ENCODE measurements around the gene ADAM23.

The ADAM23 gene

DNA sequence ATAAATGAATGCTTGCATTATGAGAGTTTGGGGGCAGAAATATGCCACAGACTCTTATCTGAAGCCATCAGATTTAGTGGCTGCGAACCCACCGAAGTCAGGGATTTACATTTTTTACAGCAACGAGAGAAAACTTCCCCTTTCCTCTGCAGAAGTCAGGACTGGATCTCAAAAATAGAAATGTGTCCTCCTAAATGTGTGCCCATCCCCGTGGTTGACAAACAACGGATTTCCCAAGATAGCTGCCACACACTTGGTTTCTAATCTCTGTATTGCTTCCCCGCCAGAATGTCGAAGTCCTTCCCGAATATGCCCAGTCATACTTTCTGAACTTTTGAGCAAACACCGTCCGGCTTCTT is 879 bp upstream of the ADAM23 start:
- DNase-seq (ENCODE audit: extremely low read depth in 1 of 2, low read depth in 1 of 2), result no peak

DNA sequence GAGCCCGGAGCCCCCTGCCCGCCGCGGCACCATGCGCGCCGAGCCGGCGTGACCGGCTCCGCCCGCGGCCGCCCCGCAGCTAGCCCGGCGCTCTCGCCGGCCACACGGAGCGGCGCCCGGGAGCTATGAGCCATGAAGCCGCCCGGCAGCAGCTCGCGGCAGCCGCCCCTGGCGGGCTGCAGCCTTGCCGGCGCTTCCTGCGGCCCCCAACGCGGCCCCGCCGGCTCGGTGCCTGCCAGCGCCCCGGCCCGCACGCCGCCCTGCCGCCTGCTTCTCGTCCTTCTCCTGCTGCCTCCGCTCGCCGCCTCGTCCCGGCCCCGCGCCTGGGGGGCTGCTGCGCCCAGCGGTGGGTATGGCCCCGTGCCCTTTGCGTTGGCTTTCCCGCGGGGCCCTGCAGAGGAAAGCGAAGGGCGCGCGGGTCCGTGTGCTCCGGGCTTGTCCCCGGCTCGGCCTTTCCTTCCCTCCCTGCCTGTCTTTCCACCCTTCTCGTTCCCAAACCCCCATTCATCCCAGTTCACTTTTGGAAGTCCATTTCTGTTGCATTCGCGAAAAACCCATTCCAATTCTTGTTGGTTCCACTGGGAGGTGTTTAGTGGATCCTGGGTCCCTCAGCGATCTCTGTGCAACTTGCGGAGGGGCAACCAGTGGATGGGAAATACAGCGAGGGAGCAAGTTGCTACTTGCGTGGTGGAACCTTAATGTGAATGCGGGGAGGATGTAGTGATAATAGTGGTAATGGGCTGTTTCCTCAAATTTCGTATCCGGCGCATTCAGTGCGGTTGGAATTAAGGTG is 599 bp downstream of the ADAM23 start:
- no peak for DNase-seq (ENCODE audit: extremely low read depth in 1 of 2, low read depth in 1 of 2)

DNA sequence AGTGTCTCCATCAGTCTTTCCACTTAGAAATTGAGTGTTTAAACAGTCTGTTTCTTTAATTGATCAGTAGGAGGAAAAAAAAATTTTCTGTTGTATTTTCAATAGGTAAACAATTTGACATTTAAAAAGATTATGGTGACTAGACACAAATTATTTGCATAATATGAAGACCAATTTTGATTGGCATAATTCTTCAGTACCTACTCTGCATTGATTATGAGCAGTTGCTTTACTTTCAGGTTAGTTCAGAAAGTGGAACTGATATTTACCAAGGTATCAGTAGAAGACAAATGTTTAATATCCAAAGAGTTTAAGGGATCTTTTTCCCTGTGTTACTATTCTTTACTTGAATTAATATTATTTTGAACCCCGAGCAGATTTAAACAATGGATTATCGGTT is 2.6 kb downstream of the ADAM23 start:
- DNase-seq (ENCODE audit: extremely low read depth in 1 of 2, low read depth in 1 of 2), result no peak

DNA sequence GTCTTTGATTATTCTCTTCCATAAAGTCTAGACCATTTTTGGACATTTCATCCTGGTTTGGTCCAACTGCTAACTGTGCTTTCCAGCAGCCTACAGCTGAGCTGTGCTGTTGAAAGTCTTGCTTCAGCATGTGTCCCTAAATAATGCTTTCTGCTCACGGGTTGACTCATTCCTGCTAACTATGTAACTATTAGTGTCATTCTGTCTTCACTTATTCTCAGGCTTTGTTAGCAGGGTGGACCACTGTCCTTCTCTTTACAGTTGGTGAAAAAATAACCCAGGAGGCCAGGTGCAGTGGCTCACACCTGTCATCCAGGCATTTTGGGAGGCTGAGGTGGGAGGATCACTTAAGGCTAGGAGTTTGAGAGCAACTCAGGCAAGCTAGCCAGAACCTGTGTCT is 8.9 kb downstream of the ADAM23 start:
- DNase-seq (ENCODE audit: extremely low read depth in 1 of 2, low read depth in 1 of 2), result no peak

DNA sequence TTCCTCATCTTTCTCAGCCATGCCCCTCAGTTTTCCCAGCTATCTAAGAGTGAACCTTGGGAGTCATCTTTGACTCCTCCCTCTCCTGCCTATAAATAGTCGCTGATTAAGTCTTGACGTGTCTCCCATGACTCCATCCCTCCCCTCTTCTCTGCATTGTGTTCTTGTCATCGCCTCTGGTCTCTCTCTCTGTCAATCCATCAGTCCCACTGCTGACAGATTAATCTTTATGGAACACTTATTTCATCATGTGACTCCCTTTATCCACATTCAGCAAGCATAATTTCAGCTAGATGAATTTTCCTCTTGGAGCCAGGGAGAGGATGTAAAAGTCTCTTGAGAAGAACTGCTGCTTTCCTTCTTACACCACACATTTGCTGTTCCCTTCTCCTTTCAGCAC is 9.4 kb downstream of the ADAM23 start:
- no peak for DNase-seq (ENCODE audit: extremely low read depth in 1 of 2, low read depth in 1 of 2)

DNA sequence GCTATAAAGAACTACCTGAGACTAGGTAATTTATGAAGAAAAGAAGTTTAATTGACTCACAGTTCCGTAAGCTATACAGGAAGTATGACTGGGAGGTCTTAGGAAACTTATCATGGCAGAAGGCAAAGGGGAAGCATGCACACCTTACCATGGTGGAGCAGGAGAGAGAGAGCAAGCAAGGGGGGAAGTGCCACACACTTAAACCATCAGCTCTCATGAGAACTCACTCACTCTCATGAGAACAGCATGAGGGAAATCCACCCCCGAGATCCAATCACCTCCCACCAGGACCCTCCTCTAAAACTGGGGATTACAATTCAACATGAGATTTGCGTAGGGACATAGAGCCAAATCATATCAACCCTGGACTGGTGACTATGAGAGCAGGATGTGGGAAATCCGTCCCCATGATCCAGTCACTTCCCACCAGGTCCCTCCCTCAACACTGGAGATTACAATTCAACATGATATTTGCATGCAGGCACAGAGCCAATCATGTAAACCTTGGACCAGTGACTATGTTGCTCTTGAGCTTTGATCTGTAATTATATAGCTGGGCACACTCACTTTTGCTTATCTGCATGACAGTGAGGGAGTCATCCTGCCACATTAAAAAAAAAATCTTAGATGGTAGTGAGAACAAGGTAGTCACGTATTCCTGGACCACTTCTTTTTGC is 12.9 kb downstream of the ADAM23 start:
- DNase-seq (ENCODE audit: extremely low read depth in 1 of 2, low read depth in 1 of 2), result no peak

DNA sequence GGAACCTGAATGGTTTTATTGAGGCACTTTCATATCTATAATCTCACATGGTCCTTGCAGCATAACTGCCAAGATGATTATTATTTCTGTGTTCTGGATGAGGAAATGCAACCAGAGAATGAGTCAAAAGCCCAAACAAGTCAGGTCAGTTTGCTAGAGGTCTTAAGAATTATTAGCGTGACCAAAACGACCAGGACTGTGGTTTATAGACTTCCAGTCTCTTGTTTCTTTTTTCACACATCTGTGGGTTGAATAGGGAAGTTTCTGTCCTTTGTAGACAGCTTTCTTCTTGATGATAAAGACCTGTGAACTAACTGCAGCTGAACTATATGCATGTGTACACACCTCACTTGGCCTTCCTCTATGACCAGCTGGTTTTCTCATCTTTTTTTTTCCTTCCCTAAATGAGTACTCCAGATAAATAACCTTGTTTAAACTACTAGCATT is 13.9 kb downstream of the ADAM23 start:
- DNase-seq (ENCODE audit: extremely low read depth in 1 of 2, low read depth in 1 of 2), result no peak

DNA sequence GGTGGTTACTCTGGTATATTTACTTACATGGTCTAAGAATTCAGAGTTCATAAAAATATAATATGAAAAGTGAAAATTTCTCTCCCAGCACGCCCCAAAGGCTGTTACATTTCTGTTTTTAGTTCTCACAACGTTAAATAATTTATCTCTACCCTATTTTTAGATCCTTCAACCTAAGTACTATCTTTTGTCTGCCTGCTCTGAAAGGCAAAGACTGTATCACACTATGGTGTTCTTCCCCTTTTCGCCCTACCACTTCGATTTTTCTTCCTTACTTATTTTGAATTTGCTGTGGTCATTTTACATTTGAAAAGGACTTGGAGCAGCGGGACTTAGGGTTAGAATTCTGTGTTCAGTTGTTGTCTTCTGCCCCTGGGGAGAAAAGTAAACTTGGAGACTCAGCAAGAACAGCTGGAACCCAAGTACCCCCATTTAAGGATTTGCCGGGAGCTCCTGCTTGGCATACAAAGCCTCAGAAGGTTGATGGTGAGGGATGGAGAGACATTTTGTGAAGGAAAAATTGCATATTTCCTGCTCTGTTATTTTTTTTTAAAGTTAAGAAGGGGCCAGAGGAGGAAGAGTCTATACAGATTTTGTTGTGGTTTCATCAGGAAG is 19.0 kb downstream of the ADAM23 start:
- no peak for DNase-seq (ENCODE audit: extremely low read depth in 1 of 2, low read depth in 1 of 2)

DNA sequence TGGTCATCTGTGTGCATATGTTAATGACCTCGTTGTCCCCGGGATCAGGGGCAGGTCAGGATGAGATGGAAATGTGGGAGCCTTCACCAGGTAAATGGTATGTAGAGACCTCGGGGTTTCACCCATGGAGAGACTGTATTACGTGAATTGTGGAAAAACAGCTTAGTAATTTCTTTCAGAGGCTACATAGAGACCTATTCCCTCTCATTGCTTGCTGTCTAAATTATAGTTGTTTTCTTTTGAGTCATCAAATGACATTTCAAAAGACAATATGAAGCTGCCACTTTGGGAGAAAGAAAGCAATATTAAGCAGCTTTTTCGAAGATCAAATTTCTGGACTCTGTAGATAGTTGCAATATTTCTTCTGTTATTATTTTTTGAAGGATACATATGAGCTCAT is 20.4 kb downstream of the ADAM23 start:
- no peak for DNase-seq (ENCODE audit: extremely low read depth in 1 of 2, low read depth in 1 of 2)

DNA sequence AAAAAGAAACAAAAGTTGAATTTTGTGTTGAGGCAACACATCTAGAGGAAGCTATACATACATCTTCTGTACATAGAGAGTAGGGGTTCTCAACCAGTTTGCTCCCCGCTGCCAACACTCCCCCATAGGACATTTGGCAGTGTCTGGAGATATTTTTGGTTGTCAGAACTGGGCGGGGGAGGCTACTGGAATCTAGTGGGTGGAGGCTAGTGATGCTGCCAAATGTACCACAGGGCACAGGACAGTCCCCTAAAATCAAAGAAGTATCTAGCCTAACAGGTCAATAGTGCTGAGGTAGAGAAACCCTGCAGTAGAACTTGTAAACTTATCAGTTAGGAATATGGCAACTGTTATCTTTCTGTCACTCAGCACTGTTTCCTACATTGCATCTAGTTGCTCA is 21.3 kb downstream of the ADAM23 start:
- no peak for DNase-seq (ENCODE audit: extremely low read depth in 1 of 2, low read depth in 1 of 2)

DNA sequence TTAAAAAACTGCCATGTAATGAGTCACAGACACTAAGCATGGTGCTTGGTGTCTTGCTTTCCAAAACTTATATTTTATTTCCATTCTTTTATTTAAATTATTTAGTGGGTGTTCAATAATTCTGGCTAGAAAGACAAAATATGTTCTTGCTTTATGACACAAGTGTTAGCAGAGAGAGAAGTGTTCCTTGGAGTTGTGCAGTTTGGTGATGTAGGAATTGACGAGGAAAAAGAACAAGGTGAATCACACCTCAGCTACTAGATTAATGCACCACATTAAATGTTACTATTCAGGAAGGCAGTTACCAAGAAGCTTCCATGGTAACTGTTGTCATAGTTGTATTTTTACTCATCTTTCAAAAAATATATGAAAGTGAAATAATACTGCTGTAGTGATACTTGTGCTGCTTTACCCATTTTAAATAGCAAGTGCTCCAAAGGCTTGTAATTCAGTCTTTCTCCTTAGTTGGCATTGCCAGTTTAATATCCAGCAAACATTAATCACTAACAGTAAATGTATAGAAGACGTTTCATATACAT is 28.3 kb downstream of the ADAM23 start:
- no peak for DNase-seq (ENCODE audit: extremely low read depth in 1 of 2, low read depth in 1 of 2)

DNA sequence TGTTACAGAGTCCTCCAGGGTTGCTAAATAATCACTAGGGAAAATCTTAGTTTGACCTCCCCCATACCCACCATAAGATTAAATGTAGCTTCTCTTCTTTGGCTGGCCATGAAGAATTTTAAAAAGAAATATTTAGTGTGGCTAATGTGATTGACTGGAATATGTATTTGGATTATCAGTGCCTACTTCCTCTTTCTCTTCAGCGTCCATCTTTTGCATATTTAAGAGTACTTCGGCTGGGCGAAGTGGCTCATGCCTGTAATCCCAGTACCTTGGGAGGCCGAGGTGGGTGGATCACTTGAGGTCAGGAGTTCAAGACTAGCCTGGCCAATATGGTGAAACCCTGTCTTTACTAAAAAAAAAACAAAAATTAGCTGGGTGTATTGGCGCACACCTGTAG is 28.8 kb downstream of the ADAM23 start:
- DNase-seq (ENCODE audit: extremely low read depth in 1 of 2, low read depth in 1 of 2), result no peak

DNA sequence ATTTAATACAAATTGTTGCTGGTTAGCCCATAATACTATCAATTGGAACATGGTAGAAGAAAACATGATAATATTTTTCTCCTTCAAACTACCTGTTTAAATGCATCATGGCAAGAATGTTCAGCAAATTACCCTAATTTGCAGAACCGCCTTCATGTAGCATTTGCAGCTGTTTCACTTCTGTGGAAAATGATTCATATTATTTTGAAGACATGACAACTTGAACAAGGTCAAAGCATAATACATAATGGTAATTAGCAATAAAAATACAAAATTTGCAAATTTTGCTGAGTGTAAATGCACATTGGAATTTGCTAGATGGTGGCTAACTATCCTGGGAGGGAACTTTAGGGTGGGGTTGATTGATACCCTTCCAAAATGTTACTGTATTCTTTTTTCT is 30.8 kb downstream of the ADAM23 start:
- no peak for DNase-seq (ENCODE audit: extremely low read depth in 1 of 2, low read depth in 1 of 2)

DNA sequence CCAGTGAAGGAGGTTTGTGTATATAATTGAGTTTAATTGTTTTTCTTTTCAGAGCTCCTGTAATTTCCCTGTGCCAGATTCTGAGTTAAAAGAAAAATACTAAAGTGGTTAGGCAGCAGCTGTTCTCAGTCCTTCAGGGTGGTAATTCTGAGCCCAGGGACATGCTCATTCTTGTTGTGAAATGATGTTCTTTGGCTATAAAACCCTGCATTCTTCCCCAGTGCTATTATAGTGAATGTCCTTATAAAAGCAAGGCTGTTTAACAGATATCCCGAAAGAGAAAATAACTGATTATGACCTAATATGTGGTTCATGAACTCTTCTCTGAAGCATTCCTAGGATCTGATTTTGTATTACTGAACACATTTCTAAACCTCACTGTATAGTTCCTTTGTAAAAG is 34.0 kb downstream of the ADAM23 start:
- no peak for DNase-seq (ENCODE audit: extremely low read depth in 1 of 2, low read depth in 1 of 2)

DNA sequence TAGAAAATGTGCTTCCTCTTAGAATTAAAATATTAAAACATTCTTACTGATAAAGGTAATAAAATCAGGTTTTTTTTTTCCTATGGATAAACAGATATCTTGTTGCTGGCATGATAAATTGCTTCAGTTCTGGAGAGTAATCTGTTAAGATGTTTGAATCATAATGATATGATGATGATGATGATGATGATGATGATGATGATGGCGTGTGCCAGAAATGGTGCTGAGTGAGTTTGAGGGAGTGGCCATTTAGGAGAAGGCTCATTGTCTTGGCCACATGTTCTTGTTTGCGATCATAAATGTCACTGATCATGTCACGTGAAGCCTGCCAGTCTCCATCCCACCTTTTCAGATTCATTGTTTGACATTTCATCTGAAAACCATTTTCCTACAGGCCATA is 35.0 kb downstream of the ADAM23 start:
- no peak for DNase-seq (ENCODE audit: extremely low read depth in 1 of 2, low read depth in 1 of 2)

DNA sequence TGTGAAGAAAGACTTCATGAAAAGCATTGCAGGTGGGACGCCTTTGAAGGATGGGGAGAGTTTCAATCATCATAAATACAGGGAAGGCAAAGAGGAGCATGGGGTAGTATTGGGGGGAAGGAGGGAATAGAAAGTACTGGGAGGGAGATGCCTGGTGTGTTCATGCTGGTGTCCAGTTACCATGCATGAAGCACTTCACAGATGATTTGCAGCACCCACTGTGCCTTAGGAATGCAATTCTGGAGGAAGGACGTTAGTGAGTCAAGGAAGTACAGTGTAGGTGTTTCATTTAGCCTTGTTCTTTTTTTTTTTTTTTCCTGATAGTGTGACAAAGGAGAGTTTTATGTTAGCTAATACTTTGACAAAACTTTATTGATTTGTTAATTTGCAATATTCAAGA is 36.8 kb downstream of the ADAM23 start:
- no peak for DNase-seq (ENCODE audit: extremely low read depth in 1 of 2, low read depth in 1 of 2)

DNA sequence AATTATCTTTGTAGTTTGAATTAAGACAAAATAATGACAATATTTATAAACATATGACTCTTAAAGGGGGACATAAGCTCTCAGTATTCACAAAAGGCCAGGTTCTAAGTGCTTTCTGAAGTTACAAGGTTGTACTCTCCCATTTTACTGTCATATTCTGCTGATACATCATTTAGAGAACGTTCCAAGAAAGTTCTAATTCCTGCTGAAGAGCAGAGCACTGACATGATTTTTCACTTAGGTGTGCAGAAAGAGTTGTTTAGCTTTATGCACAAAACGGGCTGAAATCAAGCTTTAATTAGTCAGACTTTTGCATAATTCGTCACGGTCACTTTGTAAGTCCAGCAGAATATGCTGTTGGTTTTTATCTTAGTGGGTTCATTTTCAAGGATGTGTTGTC is 37.3 kb downstream of the ADAM23 start:
- DNase-seq (ENCODE audit: extremely low read depth in 1 of 2, low read depth in 1 of 2), result no peak

DNA sequence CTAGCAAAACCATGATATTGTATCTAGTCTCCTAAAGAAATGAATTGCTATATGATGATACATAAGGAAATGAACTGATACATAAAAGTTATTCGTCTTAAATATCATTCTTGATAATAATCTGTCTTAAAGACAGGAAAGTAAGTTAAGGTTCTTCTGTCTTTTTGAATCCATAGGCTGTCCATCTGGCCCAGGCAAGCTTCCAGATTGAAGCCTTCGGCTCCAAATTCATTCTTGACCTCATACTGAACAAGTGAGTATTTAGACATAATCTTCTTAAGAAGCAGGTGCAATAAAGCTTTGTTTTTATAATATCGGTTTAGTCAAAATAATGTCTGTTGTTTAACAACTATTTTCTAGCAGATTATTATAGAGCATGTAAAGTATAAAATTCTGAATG is 37.7 kb downstream of the ADAM23 start:
- no peak for DNase-seq (ENCODE audit: extremely low read depth in 1 of 2, low read depth in 1 of 2)

DNA sequence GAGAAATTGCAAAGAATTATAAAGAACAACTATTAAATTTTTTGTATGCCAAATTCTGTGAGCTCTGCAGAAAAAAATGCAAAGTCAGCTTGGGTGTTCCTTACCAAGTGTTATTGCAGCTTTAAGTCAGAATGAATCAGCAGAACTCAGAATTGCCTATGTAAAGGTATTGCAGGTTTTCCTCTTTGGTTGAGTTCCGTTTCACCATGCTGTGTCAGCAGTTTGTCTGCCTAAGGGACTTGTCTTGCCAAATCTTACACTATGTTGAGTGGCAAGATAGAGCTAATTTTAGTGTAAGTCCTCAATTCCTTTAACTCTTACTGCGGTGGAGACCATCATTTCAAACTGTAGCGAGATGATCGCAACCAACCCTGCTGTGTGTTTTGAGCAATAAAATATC is 38.8 kb downstream of the ADAM23 start:
- no peak for DNase-seq (ENCODE audit: extremely low read depth in 1 of 2, low read depth in 1 of 2)

DNA sequence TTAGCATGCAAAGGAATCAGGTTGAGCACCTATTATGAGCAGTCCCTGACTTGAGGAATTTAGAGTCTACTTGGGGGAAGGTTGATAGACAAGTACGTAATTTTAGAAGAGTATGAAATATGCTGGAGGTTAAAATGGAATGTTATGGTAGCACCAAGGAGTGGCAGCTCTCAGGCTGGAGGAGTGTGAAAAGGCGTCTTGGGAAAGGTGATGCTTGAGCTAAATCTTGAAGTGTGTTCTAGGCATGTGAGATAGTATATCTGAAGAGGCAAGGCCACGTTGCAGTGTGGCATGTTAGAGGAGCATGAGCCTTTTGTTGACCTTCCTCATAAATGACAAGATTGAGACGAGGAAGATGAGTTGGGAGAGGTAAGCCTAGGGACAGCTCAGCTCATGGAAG is 39.3 kb downstream of the ADAM23 start:
- no peak for DNase-seq (ENCODE audit: extremely low read depth in 1 of 2, low read depth in 1 of 2)

DNA sequence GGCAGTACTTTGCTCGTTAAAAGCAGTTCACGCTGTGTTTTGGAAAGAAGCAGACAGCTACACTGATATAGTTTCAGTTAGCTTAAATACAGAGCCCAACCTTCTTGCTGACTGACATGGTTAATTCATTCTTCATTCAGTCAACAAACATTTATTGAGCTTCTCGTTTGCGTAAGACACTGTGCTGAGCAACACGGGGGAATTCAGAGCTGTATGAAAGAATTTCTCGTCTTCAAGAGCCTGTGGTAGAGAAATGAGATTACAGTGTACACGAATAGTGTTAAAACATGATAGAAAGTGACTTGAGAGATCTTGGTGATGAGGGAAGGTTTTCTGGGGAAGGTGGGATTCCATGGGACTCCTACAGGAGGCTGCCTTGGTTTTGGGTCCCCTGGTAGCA is 44.7 kb downstream of the ADAM23 start:
- no peak for DNase-seq (ENCODE audit: extremely low read depth in 1 of 2, low read depth in 1 of 2)

DNA sequence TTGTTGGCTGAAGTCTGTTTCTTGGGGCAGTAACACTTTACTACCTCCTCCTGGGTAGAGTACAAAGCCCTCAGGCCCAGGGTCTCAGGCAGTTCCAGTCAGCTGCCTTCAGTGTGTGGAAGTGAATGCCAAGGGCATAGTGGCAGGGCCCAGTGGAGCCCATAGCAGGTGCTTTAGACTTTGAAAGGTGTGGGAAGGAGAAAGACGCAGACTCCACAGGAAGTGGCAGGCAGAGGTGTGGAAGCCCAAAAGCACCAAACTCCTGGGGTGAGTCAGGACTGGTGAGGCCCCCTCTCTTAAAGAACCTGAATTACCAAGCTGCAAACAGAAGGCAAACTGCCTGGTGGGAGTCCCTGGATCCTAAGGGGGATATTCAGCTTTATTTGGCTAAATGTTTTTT is 45.3 kb downstream of the ADAM23 start:
- DNase-seq (ENCODE audit: extremely low read depth in 1 of 2, low read depth in 1 of 2), result no peak
